ENCODE measurements around the gene CFHR4.

Gene CFHR4

DNA sequence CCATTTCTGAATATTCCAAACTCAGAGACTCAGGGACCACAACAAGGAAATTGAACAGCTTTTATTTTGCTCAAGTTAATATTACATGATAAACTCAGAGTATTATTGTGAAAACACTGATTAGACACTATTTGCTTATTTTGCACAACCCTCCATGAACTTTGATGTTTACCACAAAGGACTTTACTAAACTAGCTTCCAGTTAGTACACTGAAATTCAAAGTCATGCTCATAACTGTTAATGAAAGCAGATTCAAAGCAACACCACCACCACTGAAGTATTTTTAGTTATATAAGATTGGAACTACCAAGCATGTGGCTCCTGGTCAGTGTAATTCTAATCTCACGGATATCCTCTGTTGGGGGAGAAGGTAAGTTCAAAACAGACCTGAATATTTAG is 55.7 kb downstream of the CFHR4 start, which contains the start of gene CFHR2:
TSS of gene CFHR2 (plus strand) at position 171 of the 400 bp plus-strand sequence. CDS start at position 314, 143 bp downstream.
- FAIRE-seq: peak; percentile 14

GRCh38 chr1:196951711-196952394 is 64.0 kb downstream of the CFHR4 start:
- no peak for FAIRE-seq

GRCh38 chr1:196954778-196955177 is 66.9 kb downstream of the CFHR4 start:
- FAIRE-seq: no peak

- no peak for FAIRE-seq
These were observed 68.1 kb downstream of the CFHR4 start for GRCh38 chr1:196955926-196956325.

DNA sequence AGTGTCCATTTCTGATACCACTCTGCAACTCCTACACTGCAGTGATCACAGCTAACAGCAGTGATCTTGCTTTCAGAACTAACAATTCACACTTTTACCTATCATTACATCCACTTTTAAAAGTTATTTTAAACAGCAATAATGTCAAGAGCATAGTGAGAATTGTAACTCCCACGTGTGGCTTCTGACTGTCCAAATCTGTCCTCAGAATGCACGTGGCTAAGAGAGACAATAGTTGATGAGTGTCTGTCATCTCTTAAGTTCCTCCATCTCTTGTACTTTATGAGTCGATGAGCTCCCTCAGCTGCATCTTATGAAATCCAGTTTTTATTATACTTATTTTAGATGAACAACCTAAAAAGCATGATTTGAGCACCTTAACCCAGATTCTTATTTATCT is 73.0 kb downstream of the CFHR4 start:
- FAIRE-seq: no peak

Measured in colon (tissue), 2 donors.